ENCODE data around the gene YPEL5. TPM values are rescaled to one million over a fixed set of nuclear protein-coding genes. Genes with fewer than 3 reads are reported as not detected.

YPEL5 gene
- total RNA-seq, 4 donors from 2014 or later: 42.8 to 88.1 (median 80.5) TPM

DNA sequence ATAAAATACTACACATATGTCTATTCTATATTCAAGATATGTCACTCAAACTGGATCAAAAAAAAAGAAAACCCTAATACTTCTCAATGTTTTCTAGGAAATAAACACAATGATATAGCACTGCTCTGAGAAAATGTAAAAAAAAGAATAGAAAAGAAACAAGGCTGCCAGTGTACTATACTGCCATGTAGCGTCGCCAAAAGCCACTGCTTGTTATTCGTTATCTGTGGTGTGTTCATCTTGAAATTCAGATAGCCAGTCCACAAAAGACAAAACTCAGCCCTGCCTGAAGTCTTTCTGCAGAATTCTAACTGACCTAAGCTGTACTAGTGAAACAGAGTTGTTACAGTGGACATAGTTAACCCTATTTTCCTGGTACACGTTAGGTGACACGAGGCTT lies 12.2 kb upstream of the YPEL5 start:
- in situ Hi-C loops (cut with MboI; ENCODE audit: low pct_ligation_motif_present in 1 of 4, low pct_unique_long_range_greater_than_20kb in 1 of 4, low sequenced_read_pairs in 3 of 4) (no loop called here), intact Hi-C loops (cut with DNase I; ENCODE audit: low total_unique reads) (no loop called here)
- Histone ChIP-seq H3K36me3 (no peaks in the 10 kb centered on the region), H3K27me3 (no peaks in the 10 kb centered on the region), H3K27ac (no peak overlapping the region), H3K9me3 (no peaks in the 10 kb centered on the region), H3K4me3 (no peak overlapping the region), H3K4me1 (no peaks in the 10 kb centered on the region)
- TF ChIP-seq POLR2AphosphoS5 (IDR thresholded peaks at IDR 0.05) (no peak), POLR2A (IDR thresholded peaks at IDR 0.05) (no peak), EP300 (IDR thresholded peaks at IDR 0.05; ENCODE audit: low read depth) (no peak)
- TF ChIP-seq, protein P1, sequence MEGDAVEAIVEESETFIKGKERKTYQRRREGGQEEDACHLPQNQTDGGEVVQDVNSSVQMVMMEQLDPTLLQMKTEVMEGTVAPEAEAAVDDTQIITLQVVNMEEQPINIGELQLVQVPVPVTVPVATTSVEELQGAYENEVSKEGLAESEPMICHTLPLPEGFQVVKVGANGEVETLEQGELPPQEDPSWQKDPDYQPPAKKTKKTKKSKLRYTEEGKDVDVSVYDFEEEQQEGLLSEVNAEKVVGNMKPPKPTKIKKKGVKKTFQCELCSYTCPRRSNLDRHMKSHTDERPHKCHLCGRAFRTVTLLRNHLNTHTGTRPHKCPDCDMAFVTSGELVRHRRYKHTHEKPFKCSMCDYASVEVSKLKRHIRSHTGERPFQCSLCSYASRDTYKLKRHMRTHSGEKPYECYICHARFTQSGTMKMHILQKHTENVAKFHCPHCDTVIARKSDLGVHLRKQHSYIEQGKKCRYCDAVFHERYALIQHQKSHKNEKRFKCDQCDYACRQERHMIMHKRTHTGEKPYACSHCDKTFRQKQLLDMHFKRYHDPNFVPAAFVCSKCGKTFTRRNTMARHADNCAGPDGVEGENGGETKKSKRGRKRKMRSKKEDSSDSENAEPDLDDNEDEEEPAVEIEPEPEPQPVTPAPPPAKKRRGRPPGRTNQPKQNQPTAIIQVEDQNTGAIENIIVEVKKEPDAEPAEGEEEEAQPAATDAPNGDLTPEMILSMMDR (IDR thresholded peaks at IDR 0.05): no peak
- no peak for DNase-seq
- 75 to 80% methylated on average over 5 of the region's 5 CpGs for WGBS, 2 donors (ENCODE audit: low coverage in 1 of 2)

DNA sequence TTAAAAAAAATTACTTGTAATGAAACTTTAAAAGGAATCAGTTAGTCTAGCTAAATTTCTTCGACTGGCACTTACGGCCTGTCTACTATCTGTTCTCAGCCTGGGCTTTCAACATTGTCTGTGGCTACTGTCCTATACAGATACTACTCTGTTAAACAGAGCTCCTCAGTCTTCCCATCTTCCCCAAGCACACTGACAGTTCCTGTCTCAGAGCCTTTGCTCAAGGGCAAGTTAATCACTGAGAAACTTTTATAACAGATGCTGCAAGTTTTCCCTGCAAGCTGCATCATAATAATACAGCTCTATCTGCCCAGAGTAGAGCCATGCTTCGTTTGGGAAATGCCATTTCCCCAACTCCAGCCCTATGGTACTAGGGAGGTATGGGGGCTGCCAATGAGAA lies 11.3 kb upstream of the YPEL5 start:
- no peak for DNase-seq
- Histone ChIP-seq H3K4me1 (no peaks in the 10 kb centered on the region), H3K27me3 (no peaks in the 10 kb centered on the region), H3K4me3 (no peak overlapping the region), H3K36me3 (no peaks in the 10 kb centered on the region), H3K9me3 (no peaks in the 10 kb centered on the region), H3K27ac (no peak overlapping the region)
- in situ Hi-C loops (cut with MboI; ENCODE audit: low pct_ligation_motif_present in 1 of 4, low pct_unique_long_range_greater_than_20kb in 1 of 4, low sequenced_read_pairs in 3 of 4) (no loop called here), intact Hi-C loops (cut with DNase I; ENCODE audit: low total_unique reads) (no loop called here)
- TF ChIP-seq POLR2A (IDR thresholded peaks at IDR 0.05) (no peak), POLR2AphosphoS5 (IDR thresholded peaks at IDR 0.05) (no peak)
- TF ChIP-seq, protein P1 (IDR thresholded peaks at IDR 0.05): no peak
- WGBS, 2 donors (ENCODE audit: low coverage in 1 of 2): 74 to 100% methylated on average over 2 to 3 of the region's 3 CpGs

DNA sequence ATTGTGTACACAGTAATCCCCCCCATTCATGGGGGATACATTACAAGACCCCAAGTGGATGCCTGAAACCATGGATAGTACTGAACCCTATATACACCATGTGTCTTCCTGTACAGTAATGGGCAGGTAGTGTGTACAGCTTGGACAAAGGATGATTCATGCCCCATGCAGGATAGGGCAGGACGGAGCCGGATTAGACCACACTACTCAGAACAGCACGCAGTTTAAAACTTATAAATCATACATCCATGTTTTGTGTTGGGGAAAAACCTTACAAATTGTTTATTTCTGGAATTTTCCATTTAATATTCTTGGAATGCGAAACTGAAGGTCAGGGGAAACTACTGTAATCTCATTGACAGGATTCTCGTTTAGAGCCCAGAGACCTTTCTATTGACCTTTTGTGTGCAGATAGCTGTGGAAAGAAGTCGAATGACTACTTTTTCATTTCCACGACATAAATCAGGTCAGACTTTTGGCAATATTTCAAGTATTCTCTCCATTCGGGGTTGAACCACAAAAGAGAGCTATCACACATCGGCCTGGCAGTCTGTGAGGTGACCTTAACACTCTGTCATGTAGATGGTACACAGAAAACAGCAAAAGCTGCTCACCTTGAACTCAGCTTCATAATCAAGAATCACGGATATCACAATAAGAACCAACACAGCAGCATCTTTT lies 9.9 kb upstream of the YPEL5 start:
- Histone ChIP-seq H3K36me3 (no peaks in the 10 kb centered on the region), H3K4me1 (no peaks in the 10 kb centered on the region), H3K9me3 (no peaks in the 10 kb centered on the region), H3K27ac (no peak overlapping the region), H3K27me3 (no peaks in the 10 kb centered on the region), H3K4me3 (no peak overlapping the region)
- no peak for DNase-seq
- TF ChIP-seq EP300 (IDR thresholded peaks at IDR 0.05; ENCODE audit: low read depth) (no peak), POLR2AphosphoS5 (IDR thresholded peaks at IDR 0.05) (no peak), POLR2A (IDR thresholded peaks at IDR 0.05) (no peak)
- TF ChIP-seq, protein P1 (IDR thresholded peaks at IDR 0.05): no peak
- in situ Hi-C loops (cut with MboI; ENCODE audit: low pct_ligation_motif_present in 1 of 4, low pct_unique_long_range_greater_than_20kb in 1 of 4, low sequenced_read_pairs in 3 of 4) (no loop called here), intact Hi-C loops (cut with DNase I; ENCODE audit: low total_unique reads) (no loop called here)
- 69 to 77% methylated on average over 8 to 10 of the region's 10 CpGs for WGBS, 2 donors (ENCODE audit: low coverage in 1 of 2)

DNA sequence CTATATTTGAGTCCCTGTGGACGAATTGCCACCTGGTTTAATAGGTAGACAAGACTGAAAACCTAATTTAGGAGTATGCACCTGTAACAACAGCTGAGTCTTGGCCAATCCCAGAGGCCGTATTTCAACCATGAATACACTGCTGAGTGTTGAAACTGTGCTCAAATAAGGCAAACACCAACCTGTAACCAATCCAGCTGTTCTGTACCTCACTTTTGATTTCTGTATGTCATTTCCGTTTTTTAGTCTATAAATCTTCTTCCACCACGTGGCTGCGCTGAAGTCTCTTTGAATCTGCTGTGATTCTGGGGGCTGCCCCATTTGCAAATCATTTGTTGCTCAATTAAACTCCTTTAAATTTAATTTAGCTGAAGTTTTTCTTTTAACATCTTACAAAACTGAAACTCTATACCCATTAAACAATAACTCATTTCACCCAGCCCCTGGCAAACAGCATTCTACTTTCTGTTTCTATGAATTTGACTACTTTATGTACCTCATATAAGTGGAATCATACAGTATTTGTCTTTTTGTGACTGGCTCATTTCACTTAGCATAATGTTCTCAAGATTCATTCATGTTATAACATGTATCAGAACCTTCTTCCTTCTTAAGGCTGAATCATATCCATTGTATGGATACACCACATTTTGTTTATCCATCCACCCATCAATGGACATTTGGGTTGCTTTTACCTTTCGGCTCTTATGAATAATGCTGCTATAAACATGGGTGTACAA lies 7.5 kb upstream of the YPEL5 start:
- intact Hi-C loops (cut with DNase I; ENCODE audit: low total_unique reads): no loop called here
- Histone ChIP-seq H3K36me3 (no peaks in the 10 kb centered on the region), H3K4me1 (no peaks in the 10 kb centered on the region), H3K9me3 (no peaks in the 10 kb centered on the region), H3K4me3 (no peak overlapping the region), H3K27me3 (no peaks in the 10 kb centered on the region), H3K27ac (peak overlapping the region in 1 of 4 donors; percentile 29)
- in situ Hi-C loops (cut with MboI; ENCODE audit: low pct_ligation_motif_present in 1 of 4, low pct_unique_long_range_greater_than_20kb in 1 of 4, low sequenced_read_pairs in 3 of 4): no loop called here
- TF ChIP-seq POLR2A (IDR thresholded peaks at IDR 0.05): no peak
- no peak for TF ChIP-seq POLR2AphosphoS5 (IDR thresholded peaks at IDR 0.05)
- TF ChIP-seq EP300 (IDR thresholded peaks at IDR 0.05; ENCODE audit: low read depth): no peak
- TF ChIP-seq, protein P1 (IDR thresholded peaks at IDR 0.05): no peak
- peak; percentile 10 for DNase-seq
- 51 to 55% methylated on average over 6 of the region's 6 CpGs for WGBS, 2 donors (ENCODE audit: low coverage in 1 of 2)

All from transverse colon (tissue), 4 donors.